K562 (cell line): ENCODE results near the gene CITED2. TPM values are rescaled to one million over a fixed set of nuclear protein-coding genes. Genes with fewer than 3 reads are reported as not detected.

Experiments used
- ATAC-seq: fragments of 200-7000 bp; cut with Tn5 transposase; 3 replicates; pipeline ENCODE4 v1.9.1; 2020; ENCODE audit warnings: moderate library complexity
- BruUV-seq: library from RNA; stranded (reverse); fragments of 400-500 nt; replicated peaks from 2 replicates; lab custom pipeline; 2021; lab: Mats Ljungman, UMichigan
- CTCF ChIA-PET: fragments of 300-600 bp; formaldehyde crosslinking; extraction: SDS; loops from one replicate; lab custom pipeline; 2021; ENCODE audit warnings: low intra/inter-chr PET ratio; lab: Yijun Ruan, JAX
- POLR2A ChIA-PET: fragments of 300-600, 350-650 bp; sonication (Branson Sonifier 250); formaldehyde crosslinking; extraction: SDS; loops from one replicate; lab custom pipeline; 2021; ENCODE audit warnings: antibody characterized with exemption, inconsistent platforms; lab: Yijun Ruan, JAX
- DNase-seq, 4 experiments: peaks; one replicate each; pipeline versions ENCODE4 v3.0.0 to v3.0.0-alpha.2; 2011 to 2018; ENCODE audit warnings: low spot score in 3 of 4, mixed read lengths in 3 of 4; ENCODE audit errors: extremely low read depth in 1 of 4
- FAIRE-seq: peaks from 2 replicates; lab custom pipeline; 2011; peaks lifted over from hg19 to GRCh38; lab: Jason Lieb, UNC
- H2AFZ ChIP-seq: 2 replicates; pipeline ENCODE4 v1.6.0; 2011; ENCODE audit warnings: low read depth, low read length, control low read depth, inconsistent platforms
- H3K27ac ChIP-seq: fragments of 200-600 bp; 3 replicates; pipeline ENCODE4 v1.8.0; 2011; ENCODE audit warnings: low read depth, mild to moderate bottlenecking, control low read depth, inconsistent platforms, low read length, moderate library complexity, mixed read lengths; ENCODE audit errors: extremely low read depth
- H3K27me3 ChIP-seq, 2 experiments: fragments of 300-600 bp in 1 of 2; 2 replicates in 1 of 2; 3 replicates in 1 of 2; pipeline versions ENCODE4 v1.6.0 to v1.8.0; 2011; ENCODE audit warnings: inconsistent platforms in 2 of 2, low read length in 2 of 2, mild to moderate bottlenecking in 1 of 2, mixed read lengths in 1 of 2, moderate library complexity in 1 of 2; ENCODE audit not compliant: control insufficient read depth in 2 of 2, insufficient read depth in 2 of 2
- H3K36me3 ChIP-seq: fragments of 300-600 bp; 3 replicates; pipeline ENCODE4 v1.8.0; 2011; ENCODE audit warnings: mild to moderate bottlenecking, low read length, inconsistent platforms; ENCODE audit not compliant: control insufficient read depth, insufficient read depth
- H3K4me1 ChIP-seq, 2 experiments: fragments of 200-600 bp in 1 of 2; replicated peaks in 1 of 2; 2 replicates in 1 of 2; 3 replicates in 1 of 2; pipeline versions ENCODE4 v1.5.1 to v1.8.0; 2011; ENCODE audit warnings: inconsistent platforms in 2 of 2, low read length in 2 of 2, mild to moderate bottlenecking in 1 of 2, mixed read lengths in 1 of 2, moderate library complexity in 1 of 2; ENCODE audit not compliant: control insufficient read depth in 2 of 2, insufficient read depth in 2 of 2
- H3K4me2 ChIP-seq: 2 replicates; pipeline ENCODE4 v1.6.1; 2011; ENCODE audit warnings: low read length, control low read depth, inconsistent platforms, mixed read lengths; ENCODE audit not compliant: insufficient read depth
- H3K4me3 ChIP-seq: fragments of 200-600 bp; sonication (generic), shearing (Covaris generic); 2 replicates; pipeline ENCODE4 v1.5.1; 2016; ENCODE audit warnings: control low read depth, inconsistent platforms
- H3K79me2 ChIP-seq: fragments of 200-600 bp; 3 replicates; pipeline ENCODE4 v1.8.0; 2011; ENCODE audit warnings: low read length, inconsistent platforms; ENCODE audit not compliant: control insufficient read depth, insufficient read depth
- H3K9ac ChIP-seq, 2 experiments: 2 replicates each; pipeline versions ENCODE4 v1.6.0 to v1.6.1; 2011; ENCODE audit warnings: low read depth in 2 of 2, low read length in 2 of 2, control low read depth in 1 of 2, inconsistent platforms in 1 of 2, mild to moderate bottlenecking in 1 of 2, mixed read lengths in 1 of 2; ENCODE audit not compliant: insufficient read depth in 1 of 2
- H3K9me1 ChIP-seq: one replicate; pipeline ENCODE4 v1.6.0; 2011; ENCODE audit warnings: inconsistent platforms, mild to moderate bottlenecking, low read length, moderate library complexity; ENCODE audit not compliant: control insufficient read depth, insufficient read depth
- H3K9me3 ChIP-seq: replicated peaks from 2 replicates; pipeline ENCODE4 v1.5.1; 2011; ENCODE audit warnings: low read depth, low read length, inconsistent platforms; ENCODE audit not compliant: control insufficient read depth, insufficient read depth
- H4K20me1 ChIP-seq: replicated peaks from 2 replicates; pipeline ENCODE4 v1.6.1; 2011; ENCODE audit warnings: low read length, inconsistent platforms, mixed read lengths; ENCODE audit not compliant: control insufficient read depth, insufficient read depth
- CTBP1 ChIP-seq: fragments of 450-650 bp; IDR thresholded peaks from 2 replicates; pipeline ENCODE4 v1.6.1; 2016; ENCODE audit warnings: borderline replicate concordance
- DLX4 ChIP-seq: fragments of 250-450 bp; sonication (Bioruptor Pico); IDR thresholded peaks from 2 replicates; pipeline ENCODE4 v1.6.1; 2021; ENCODE audit warnings: mild to moderate bottlenecking
- E2F4 ChIP-seq: sonication (generic); formaldehyde crosslinking; IDR thresholded peaks from 2 replicates; pipeline ENCODE4 v1.8.0; 2022; ENCODE audit warnings: mild to moderate bottlenecking, low read depth, missing genetic modification reagents
- EP300 ChIP-seq: IDR thresholded peaks from 2 replicates; pipeline ENCODE4 v1.6.1; 2012; ENCODE audit warnings: low read length, improper control_type of control experiment
- KAT8 ChIP-seq: fragments of 450-650 bp; IDR thresholded peaks from 2 replicates; pipeline ENCODE4 v1.6.1; 2016; ENCODE audit warnings: low read depth, mild to moderate bottlenecking
- NFATC3 ChIP-seq: fragments of 450-650 bp; IDR thresholded peaks from 2 replicates; pipeline ENCODE4 v1.6.1; 2017; ENCODE audit warnings: mild to moderate bottlenecking
- OTX1 ChIP-seq: fragments of 450-650 bp; formaldehyde crosslinking; IDR thresholded peaks from 2 replicates; pipeline ENCODE4 v1.4.0; 2022; ENCODE audit warnings: mild to moderate bottlenecking
- RBM39 ChIP-seq: fragments of 200-400 bp; formaldehyde crosslinking; optimal IDR thresholded peaks from 2 replicates; pipeline ENCODE3; 2018; ENCODE audit warnings: low read depth, low read length
- RCOR1 ChIP-seq, 2 experiments: IDR thresholded peaks; 2 replicates each; pipeline ENCODE4 v1.6.1; 2012; ENCODE audit warnings: low read depth in 2 of 2, low read length in 2 of 2, borderline replicate concordance in 1 of 2, improper control_type of control experiment in 1 of 2
- TEAD1 ChIP-seq, 2 experiments: fragments of 450-650 bp in 1 of 2; sonication (generic) in 1 of 2; formaldehyde crosslinking; IDR thresholded peaks; 2 replicates each; pipeline versions ENCODE4 v1.4.0 to v1.8.0; 2020 to 2022; ENCODE audit warnings: mild to moderate bottlenecking in 2 of 2, missing genetic modification reagents in 1 of 2
- THAP12 ChIP-seq: fragments of 250-450 bp; sonication (Bioruptor Pico); IDR thresholded peaks from 2 replicates; pipeline ENCODE4 v1.9.0; 2021; ENCODE audit warnings: mild to moderate bottlenecking, inconsistent platforms
- ZBTB5 ChIP-seq: fragments of 450-650 bp; IDR thresholded peaks from 2 replicates; pipeline ENCODE4 v1.6.1; 2017; ENCODE audit warnings: antibody characterized with exemption
- ZNF217 ChIP-seq: sonication (generic); formaldehyde crosslinking; IDR thresholded peaks from 2 replicates; pipeline ENCODE4 v1.8.0; 2022; ENCODE audit warnings: mild to moderate bottlenecking, missing genetic modification reagents
- WGBS: fragments of 100-300 bp; shearing (Covaris generic); methylation state at CpG from one replicate; pipeline ENCODE4 v1.1.6; 2016; ENCODE audit warnings: low coverage, mixed read lengths; ENCODE audit not compliant: insufficient coverage; ENCODE audit errors: missing lambda C conversion rate; 5-methylcytosine and 5-hydroxymethylcytosine counted together
- in situ Hi-C: fragments of 300-500 bp; cut with MboI; formaldehyde crosslinking; loops from 4 replicates; pipeline ENCODE4 v1.15.0; 2018; ENCODE audit warnings: inconsistent platforms, mixed read lengths
- intact Hi-C: fragments of 100-400 bp; cut with micrococcal nuclease; formaldehyde crosslinking; loops from 2 replicates; pipeline ENCODE4 v1.14.2; 2022
- polyA plus RNA-seq, 8 experiments: library from polyadenylated mRNA; depleted of rRNA in 4 of 8; stranded (reverse) in 5 of 8; unstranded in 3 of 8; fragments of >200 nt; fragmentation: Nextera tagmentation in 2 of 8; fragmentation: Illumina TruSeq in 1 of 8; extraction: Ambion mirVana in 2 of 8; extraction: Trizol in 1 of 8; gene quantifications; 2 replicates each; pipeline versions ENCODE4 v1.2.1 to v1.2.3, GENCODE V29; 2011 to 2014; ENCODE audit warnings: inconsistent platforms in 1 of 8, missing spikeins in 1 of 8
- total RNA-seq, 7 experiments: library from RNA; depleted of rRNA in 6 of 7; stranded (reverse); fragments of >200 nt in 6 of 7; fragmentation: Illumina TruSeq in 2 of 7; extraction: Trizol in 2 of 7; gene quantifications; 2 replicates each; pipeline versions ENCODE4 v1.2.1 to v1.2.3, GENCODE V29; 2011 to 2021; ENCODE audit warnings: low replicate concordance in 1 of 7

Gene CITED2
- total and polyA plus RNA-seq, 9 of the 15 experiments (the other 6 are each of a cell fraction or from before 2014, with no cell fraction given), result 0.21 to 86.1 (median 17.5) TPM

DNA sequence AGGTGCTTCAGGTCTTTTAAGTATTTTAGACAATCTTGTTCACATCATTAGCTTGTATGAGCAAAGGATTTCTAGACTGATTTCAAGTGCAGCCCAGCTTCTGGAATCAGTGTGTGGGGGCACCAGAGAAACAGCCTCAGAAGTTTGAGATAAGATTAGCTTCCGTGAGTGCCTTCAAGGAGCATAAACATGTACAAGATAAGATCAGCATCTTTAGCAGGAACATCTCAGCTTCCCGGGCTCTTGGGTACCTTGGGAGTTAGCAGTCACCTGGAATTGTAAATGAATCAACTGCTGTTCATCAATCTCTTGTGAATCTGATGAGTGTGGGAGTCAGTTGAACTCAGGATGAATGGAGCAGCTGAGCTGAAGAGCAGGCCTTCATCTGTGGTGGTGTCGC is 12.0 kb upstream of the CITED2 start:
- FAIRE-seq (no peak), DNase-seq (no peak), ATAC-seq (no peak)
- ChIA-PET POLR2A (interaction anchor here (0.6 to 2.4 kb wide), 2 partner anchors 12 to 36 kb away, joined by 3 to 12 read pairs; partner anchors contain the start of gene CITED2), CTCF (no interaction called here)
- in situ Hi-C loops (no loop called here), intact Hi-C loops (no loop called here)
- H3K27ac ChIP-seq, result no peak overlapping the region
- TF ChIP-seq THAP12, result no peak
- TF ChIP-seq ZNF217 (CRISPR knock-in tag), result no peak
- no peak for TF ChIP-seq KAT8
- no peak for TF ChIP-seq NFATC3
- no peak for TF ChIP-seq E2F4
- no peak for TF ChIP-seq DLX4 (CRISPR knock-in tag)
- peak in 1 of 2 experiments; percentile 66; a peak in 1 of 4 replicates for TF ChIP-seq RCOR1 (IDR thresholded peaks at IDR 0.05; ENCODE audit: borderline replicate concordance in 1 of 2, low read depth in 2 of 2, low read length in 2 of 2)
- no peak for TF ChIP-seq RBM39
- TF ChIP-seq EP300, result no peak
- no peak for TF ChIP-seq OTX1 (CRISPR knock-in tag)
- no peak for TF ChIP-seq ZBTB5
- peak; percentile 67; the same call in 1 of the 2 replicates for TF ChIP-seq CTBP1
- no peak for TF ChIP-seq TEAD1 (CRISPR knock-in tag; IDR thresholded peaks at IDR 0.05)
- no peaks in the 10 kb centered on the region for H3K79me2 ChIP-seq
- H3K9me1 ChIP-seq, result no peaks in the 10 kb centered on the region
- H3K4me3 ChIP-seq, result no peak overlapping the region
- H3K9me3 ChIP-seq, result no peaks in the 10 kb centered on the region
- H3K4me1 ChIP-seq, result peaks cover 0 to under 1% of the 10 kb centered on the region in 2 experiments; a peak in 2 of 5 replicates
- H4K20me1 ChIP-seq, result no peaks in the 10 kb centered on the region
- no peaks in the 10 kb centered on the region for H3K36me3 ChIP-seq
- 30% methylated on average over 3 of the region's 3 CpGs for WGBS
- H3K4me2 ChIP-seq, result no peak overlapping the region
- no peaks in the 10 kb centered on the region for H3K27me3 ChIP-seq
- BruUV-seq, result no TSS peak
- H2AFZ ChIP-seq, result no peak overlapping the region
- no peak overlapping the region for H3K9ac ChIP-seq
